Mesangial cell (primary cell): ENCODE results near the gene ILDR1. TPM values are rescaled to one million over a fixed set of nuclear protein-coding genes. Genes with fewer than 3 reads are reported as not detected.

ENCODE experiments used
- total RNA-seq: library from RNA; depleted of rRNA; stranded (reverse); fragments of >200 nt; gene quantifications from 2 replicates; pipeline ENCODE4 v1.2.3, GENCODE V29; 2015

ILDR1 gene
- 1.0 TPM in 1 of 2 replicates, not detected in the other for total RNA-seq

DNA sequence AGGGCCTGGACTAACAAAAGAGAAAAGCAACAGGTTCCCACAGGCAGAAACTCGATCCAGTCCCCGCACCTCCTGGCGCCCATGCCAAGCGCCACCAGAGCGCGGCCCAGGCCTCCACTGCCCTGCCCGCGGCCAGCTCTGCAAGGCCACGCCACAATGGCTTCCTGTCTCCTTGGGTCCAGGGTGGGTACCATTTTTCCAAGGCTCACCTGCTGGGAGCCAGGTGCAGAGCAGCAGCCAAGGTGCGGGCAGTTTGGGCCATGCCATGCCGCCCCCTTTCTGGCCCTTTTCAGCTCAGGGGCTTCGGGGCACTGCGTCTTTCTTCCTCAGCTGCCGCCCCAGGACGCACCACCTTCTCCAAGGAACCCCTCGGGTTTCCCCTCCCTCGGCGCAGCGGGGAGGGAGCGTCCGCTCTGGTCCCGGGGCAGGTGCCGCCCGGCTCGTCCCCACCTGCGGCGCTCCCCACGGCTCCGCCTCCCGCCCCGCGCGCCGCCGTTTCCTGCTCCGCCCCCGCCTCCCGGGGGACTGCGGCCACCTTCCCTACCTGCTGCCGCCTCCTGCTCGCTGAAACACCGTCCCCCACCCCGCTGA lies at the start of gene ILDR1:
Gene ILDR1, minus strand, starts transcription at position 437 of the 591 bp plus-strand sequence. Its CDS starts 170 bp downstream, at position 267.

GRCh38 chr3:122055215-122055614 lies 33.2 kb upstream of the ILDR1 start, which contains the start of gene CD86:
Gene CD86 (plus strand): TSS chr3:122055362. CDS start chr3:122055490, 128 bp downstream.

Other genes with a start within 250 kb of the ILDR1 start
- 7.9 and 9.1 TPM in 2 replicates for gene IQCB1, start 187.2 kb downstream of the ILDR1 start, total RNA-seq
- gene EAF2, start 187.0 kb downstream of the ILDR1 start, total RNA-seq, result 0.51 and 1.3 TPM in 2 replicates
- gene SLC15A2, start 127.8 kb downstream of the ILDR1 start, total RNA-seq, result 0.16 and 0.51 TPM in 2 replicates
- not detected in 2 replicates for gene CD86, start 33.1 kb upstream of the ILDR1 start, total RNA-seq
- 2.2 TPM in 1 of 2 replicates, not detected in the other for gene CASR, start 161.4 kb upstream of the ILDR1 start, total RNA-seq